ENCODE data around the gene ADCY2. TPM values are rescaled to one million over a fixed set of nuclear protein-coding genes. Genes with fewer than 3 reads are reported as not detected.

ADCY2 gene
- total RNA-seq, 1 experiment from 2014 or later, result not detected

- Mint-ChIP-seq H3K4me3 (ENCODE audit: unreplicated experiment) (no peak overlapping the region), H3K27me3 (ENCODE audit: insufficient read depth, unreplicated experiment) (no peaks in the 10 kb centered on the region), H3K36me3 (ENCODE audit: insufficient read depth, unreplicated experiment) (no peaks in the 10 kb centered on the region), H3K4me1 (ENCODE audit: insufficient read depth, unreplicated experiment) (no peaks in the 10 kb centered on the region), H3K9me3 (ENCODE audit: unreplicated experiment) (peaks cover 10% of the 10 kb centered on the region), H3K27ac (ENCODE audit: low read depth, unreplicated experiment) (no peak overlapping the region)
- ChIA-PET POLR2A (no interaction called here), CTCF (no interaction called here)
- BruUV-seq (replicated peaks), result no TSS peak
- no peak for DNase-seq (ENCODE audit: unreplicated experiment)
- intact Hi-C loops (cut with micrococcal nuclease), result no loop called here
- no peak for TF ChIP-seq CTCF (IDR thresholded peaks at IDR 0.05; ENCODE audit: unreplicated experiment)
Observed at GRCh38 chr5:7493622-7494021, 97.7 kb downstream of the ADCY2 start.

- POLR2A ChIA-PET, result no interaction called here
- Mint-ChIP-seq H3K27me3 (ENCODE audit: insufficient read depth, unreplicated experiment) (no peaks in the 10 kb centered on the region), H3K4me3 (ENCODE audit: unreplicated experiment) (no peak overlapping the region), H3K27ac (ENCODE audit: low read depth, unreplicated experiment) (no peak overlapping the region), H3K36me3 (ENCODE audit: insufficient read depth, unreplicated experiment) (no peaks in the 10 kb centered on the region), H3K9me3 (ENCODE audit: unreplicated experiment) (peaks cover 2% of the 10 kb centered on the region), H3K4me1 (ENCODE audit: insufficient read depth, unreplicated experiment) (no peaks in the 10 kb centered on the region)
- no TSS peak for BruUV-seq (replicated peaks)
- CTCF ChIA-PET, result interaction anchor here (0.7 kb wide), 1 partner anchor 259 kb away, joined by 4 read pairs; no protein-coding TSS in a partner anchor
- DNase-seq (ENCODE audit: unreplicated experiment), result no peak
- no peak for TF ChIP-seq CTCF (IDR thresholded peaks at IDR 0.05; ENCODE audit: unreplicated experiment)
- intact Hi-C loops (cut with micrococcal nuclease), result no loop called here
Observed at GRCh38 chr5:7494481-7495130, 98.7 kb downstream of the ADCY2 start.

- Mint-ChIP-seq H3K4me1 (ENCODE audit: insufficient read depth, unreplicated experiment) (no peaks in the 10 kb centered on the region), H3K4me3 (ENCODE audit: unreplicated experiment) (no peak overlapping the region), H3K9me3 (ENCODE audit: unreplicated experiment) (no peaks in the 10 kb centered on the region), H3K27me3 (ENCODE audit: insufficient read depth, unreplicated experiment) (no peaks in the 10 kb centered on the region), H3K27ac (ENCODE audit: low read depth, unreplicated experiment) (no peak overlapping the region), H3K36me3 (ENCODE audit: insufficient read depth, unreplicated experiment) (no peaks in the 10 kb centered on the region)
- intact Hi-C loops (cut with micrococcal nuclease), result no loop called here
- CTCF ChIA-PET, result interaction anchor here (0.7 kb wide), 1 partner anchor 259 kb away, joined by 4 read pairs; no protein-coding TSS in a partner anchor
- no TSS peak for BruUV-seq (replicated peaks)
- POLR2A ChIA-PET, result no interaction called here
- DNase-seq (ENCODE audit: unreplicated experiment), result no peak
- no peak for TF ChIP-seq CTCF (IDR thresholded peaks at IDR 0.05; ENCODE audit: unreplicated experiment)
Observed at GRCh38 chr5:7495131-7495517, 99.2 kb downstream of the ADCY2 start.

- POLR2A ChIA-PET, result no interaction called here
Observed at GRCh38 chr5:7500256-7500655, 104.3 kb downstream of the ADCY2 start.

More at GRCh38 chr5:7500256-7500655, 104.3 kb downstream of the ADCY2 start:
- no peak for TF ChIP-seq CTCF (IDR thresholded peaks at IDR 0.05; ENCODE audit: unreplicated experiment)
- Mint-ChIP-seq H3K9me3 (ENCODE audit: unreplicated experiment) (no peaks in the 10 kb centered on the region), H3K4me1 (ENCODE audit: insufficient read depth, unreplicated experiment) (no peaks in the 10 kb centered on the region), H3K4me3 (ENCODE audit: unreplicated experiment) (no peak overlapping the region), H3K27ac (ENCODE audit: low read depth, unreplicated experiment) (no peak overlapping the region), H3K27me3 (ENCODE audit: insufficient read depth, unreplicated experiment) (no peaks in the 10 kb centered on the region), H3K36me3 (ENCODE audit: insufficient read depth, unreplicated experiment) (no peaks in the 10 kb centered on the region)
- no TSS peak for BruUV-seq (replicated peaks)
- intact Hi-C loops (cut with micrococcal nuclease), result no loop called here
- DNase-seq (ENCODE audit: unreplicated experiment), result no peak
- CTCF ChIA-PET, result interaction anchor here (1.0 kb wide), 1 partner anchor 243 kb away, joined by 6 read pairs; no protein-coding TSS in a partner anchor

Data from MCF 10A (cell line).